CD4-positive, alpha-beta T cell treated with Interleukin-2 at 100 ng/mL for 4 hours (primary cell): ENCODE results near the gene SLC35F3.

Experiments used
- DNase-seq: peaks from one replicate; pipeline ENCODE4 v3.0.0-alpha.2; 2020; ENCODE audit warnings: low spot score

Gene SLC35F3

GRCh38 chr1:234256359-234256758 is 351.9 kb downstream of the SLC35F3 start:
- no peak for DNase-seq

GRCh38 chr1:234258071-234258470 is 353.6 kb downstream of the SLC35F3 start:
- no peak for DNase-seq

- DNase-seq, result no peak
Measured at GRCh38 chr1:234260578-234260977, 356.1 kb downstream of the SLC35F3 start.

GRCh38 chr1:234261545-234261944 is 357.1 kb downstream of the SLC35F3 start:
- DNase-seq, result no peak

GRCh38 chr1:234262007-234262753 is 357.7 kb downstream of the SLC35F3 start:
- no peak for DNase-seq

GRCh38 chr1:234262754-234263105 is 358.3 kb downstream of the SLC35F3 start:
- DNase-seq, result no peak

- no peak for DNase-seq
Measured at GRCh38 chr1:234264832-234265231, 360.4 kb downstream of the SLC35F3 start.

GRCh38 chr1:234265321-234265720 is 360.8 kb downstream of the SLC35F3 start:
- DNase-seq, result no peak

- DNase-seq, result no peak
Measured at GRCh38 chr1:234265861-234266260, 361.4 kb downstream of the SLC35F3 start.

GRCh38 chr1:234270093-234270492 is 365.6 kb downstream of the SLC35F3 start:
- no peak for DNase-seq

GRCh38 chr1:234270581-234271242 is 366.2 kb downstream of the SLC35F3 start:
- DNase-seq, result no peak

GRCh38 chr1:234271243-234271606 is 366.7 kb downstream of the SLC35F3 start:
- DNase-seq, result no peak

- no peak for DNase-seq
Measured at GRCh38 chr1:234272656-234273312, 368.3 kb downstream of the SLC35F3 start.

- no peak for DNase-seq
Measured at GRCh38 chr1:234273981-234274380, 369.5 kb downstream of the SLC35F3 start.

GRCh38 chr1:234276151-234276788 is 371.8 kb downstream of the SLC35F3 start:
- DNase-seq, result no peak

- DNase-seq, result no peak
Measured at GRCh38 chr1:234277161-234277868, 372.8 kb downstream of the SLC35F3 start.

GRCh38 chr1:234279021-234279420 is 374.5 kb downstream of the SLC35F3 start:
- no peak for DNase-seq

- no peak for DNase-seq
Measured at GRCh38 chr1:234280500-234280899, 376.0 kb downstream of the SLC35F3 start.

GRCh38 chr1:234281826-234282489 is 377.5 kb downstream of the SLC35F3 start:
- DNase-seq, result no peak

- no peak for DNase-seq
Measured at GRCh38 chr1:234286206-234286605, 381.7 kb downstream of the SLC35F3 start.

- no peak for DNase-seq
Measured at GRCh38 chr1:234288946-234289345, 384.5 kb downstream of the SLC35F3 start.
